T-helper 17 cell (primary cell): ENCODE data around the gene TSPAN32. TPM values are rescaled to one million over a fixed set of nuclear protein-coding genes. Genes with fewer than 3 reads are reported as not detected.

ENCODE experiments used
- ATAC-seq: fragments of 150-1000 bp; cut with Tn5 transposase; 2 replicates; pipeline ENCODE4 v1.10.0; 2021; ENCODE audit warnings: mild to moderate bottlenecking, moderate library complexity
- DNase-seq, 3 donors: peaks; one replicate each; pipeline versions ENCODE4 v3.0.0 to v3.0.0-alpha.2; 2020 to 2021
- H3K9me3 ChIP-seq: one replicate; pipeline ENCODE4 v1.7.0; 2013; ENCODE audit warnings: low read length, mild to moderate bottlenecking; ENCODE audit not compliant: control insufficient read depth, poor library complexity, severe bottlenecking
- H3K27ac Mint-ChIP-seq: one replicate; pipeline ENCODE4 v1.8.0; 2022; ENCODE audit warnings: mild to moderate bottlenecking, moderate library complexity, mixed read lengths
- H3K27me3 Mint-ChIP-seq: one replicate; pipeline ENCODE4 v1.8.0; 2022; ENCODE audit warnings: mixed read lengths
- H3K36me3 Mint-ChIP-seq: one replicate; pipeline ENCODE4 v1.8.0; 2022; ENCODE audit warnings: low read depth, mixed read lengths
- H3K4me1 Mint-ChIP-seq: one replicate; pipeline ENCODE4 v1.8.0; 2022; ENCODE audit warnings: mild to moderate bottlenecking, mixed read lengths
- H3K4me3 Mint-ChIP-seq: one replicate; pipeline ENCODE4 v1.8.0; 2022; ENCODE audit warnings: mild to moderate bottlenecking, moderate library complexity, mixed read lengths
- total RNA-seq, 4 donors: library from RNA in 2 of 4; stranded (reverse) in 2 of 4; gene quantifications; one replicate each; pipeline ENCODE4 v1.2.3 and lab custom pipeline; 2022 to 2026

The TSPAN32 gene
- total RNA-seq, 2 donors from 2014 or later = 65.7 to 93.2 TPM

- Mint-ChIP-seq H3K4me1 (peaks cover 23% of the 10 kb centered on the region), H3K36me3 (peaks cover 3% of the 10 kb centered on the region), H3K27ac (peak overlapping the region; percentile 59), H3K4me3 (peak overlapping the region; percentile 77), H3K27me3 (no peaks in the 10 kb centered on the region)
- no peaks in the 10 kb centered on the region for H3K9me3 ChIP-seq
- ATAC-seq = no peak
- DNase-seq = peak in 2 of 3 donors; percentile 2 to 12
Measured at GRCh38 chr11:2298795-2299761, 2.7 kb upstream of the TSPAN32 start.

GRCh38 chr11:2299773-2300172 is 2.0 kb upstream of the TSPAN32 start:
- Mint-ChIP-seq H3K27ac (peak overlapping the region; percentile 24), H3K4me3 (peak overlapping the region; percentile 77), H3K4me1 (peaks cover 19% of the 10 kb centered on the region), H3K36me3 (peaks cover 3% of the 10 kb centered on the region), H3K27me3 (no peaks in the 10 kb centered on the region)
- peak in 2 of 3 donors; percentile 2 to 7 for DNase-seq
- no peak for ATAC-seq
- H3K9me3 ChIP-seq = no peaks in the 10 kb centered on the region

GRCh38 chr11:2300290-2300935 is 1.4 kb upstream of the TSPAN32 start:
- Mint-ChIP-seq H3K4me1 (peaks cover 20% of the 10 kb centered on the region), H3K27me3 (no peaks in the 10 kb centered on the region), H3K27ac (peak overlapping the region; percentile 84), H3K4me3 (peak overlapping the region; percentile 97), H3K36me3 (peaks cover 3% of the 10 kb centered on the region)
- DNase-seq (peak in 1 of 3 donors; percentile 3), ATAC-seq (no peak)
- H3K9me3 ChIP-seq = no peaks in the 10 kb centered on the region

- DNase-seq (peak in 2 of 3 donors; percentile 4 to 6), ATAC-seq (peak; percentile 11)
- H3K4me3 Mint-ChIP-seq = peak overlapping the region; percentile 97
- peaks cover 3% of the 10 kb centered on the region for H3K36me3 Mint-ChIP-seq
- no peaks in the 10 kb centered on the region for H3K9me3 ChIP-seq
- no peaks in the 10 kb centered on the region for H3K27me3 Mint-ChIP-seq
- peak overlapping the region; percentile 84 for H3K27ac Mint-ChIP-seq
- peaks cover 26% of the 10 kb centered on the region for H3K4me1 Mint-ChIP-seq
Measured at GRCh38 chr11:2300936-2301630, 730 bp upstream of the TSPAN32 start.

GRCh38 chr11:2302306-2302895 is 588 bp downstream of the TSPAN32 start:
- Mint-ChIP-seq H3K4me1 (peaks cover 29% of the 10 kb centered on the region), H3K4me3 (peak overlapping the region; percentile 97), H3K27ac (peak overlapping the region; percentile 84), H3K27me3 (no peaks in the 10 kb centered on the region), H3K36me3 (peaks cover 3% of the 10 kb centered on the region)
- ATAC-seq (peak; percentile 38), DNase-seq (peak in 2 of 3 donors; percentile 4 to 10)
- no peaks in the 10 kb centered on the region for H3K9me3 ChIP-seq

- DNase-seq (peak in 1 of 3 donors; percentile 4), ATAC-seq (no peak)
- Mint-ChIP-seq H3K27me3 (no peaks in the 10 kb centered on the region), H3K4me3 (peak overlapping the region; percentile 97), H3K27ac (peak overlapping the region; percentile 84), H3K36me3 (peaks cover 3% of the 10 kb centered on the region), H3K4me1 (peaks cover 30% of the 10 kb centered on the region)
- H3K9me3 ChIP-seq = no peaks in the 10 kb centered on the region
Measured at GRCh38 chr11:2302896-2303626, 1.2 kb downstream of the TSPAN32 start.

GRCh38 chr11:2303627-2304505 is 2.1 kb downstream of the TSPAN32 start:
- peak in 1 of 3 donors; percentile 3 for DNase-seq
- Mint-ChIP-seq H3K36me3 (peaks cover 3% of the 10 kb centered on the region), H3K27me3 (no peaks in the 10 kb centered on the region)

GRCh38 chr11:2304506-2305139 is 2.8 kb downstream of the TSPAN32 start:
- Mint-ChIP-seq H3K4me3 (peak overlapping the region; percentile 19), H3K36me3 (peaks cover 3% of the 10 kb centered on the region), H3K4me1 (peaks cover 25% of the 10 kb centered on the region), H3K27ac (peak overlapping the region; percentile 88), H3K27me3 (no peaks in the 10 kb centered on the region)
- ATAC-seq (no peak), DNase-seq (peak in 1 of 3 donors; percentile 1)
- no peaks in the 10 kb centered on the region for H3K9me3 ChIP-seq

More at GRCh38 chr11:2303627-2304505, 2.1 kb downstream of the TSPAN32 start:
- peak overlapping the region; percentile 88 for H3K27ac Mint-ChIP-seq
- ATAC-seq = no peak
- H3K9me3 ChIP-seq = no peaks in the 10 kb centered on the region
- H3K4me1 Mint-ChIP-seq = peaks cover 28% of the 10 kb centered on the region
- peak overlapping the region; percentile 97 for H3K4me3 Mint-ChIP-seq

- H3K9me3 ChIP-seq = no peaks in the 10 kb centered on the region
- DNase-seq (peak; percentile 63 to 83 (median 75)), ATAC-seq (peak; percentile 61)
- H3K4me1 Mint-ChIP-seq = peaks cover 23% of the 10 kb centered on the region
- no peaks in the 10 kb centered on the region for H3K27me3 Mint-ChIP-seq
- peaks cover 3% of the 10 kb centered on the region for H3K36me3 Mint-ChIP-seq
- H3K27ac Mint-ChIP-seq = peak overlapping the region; percentile 88
- H3K4me3 Mint-ChIP-seq = peak overlapping the region; percentile 84
Measured at GRCh38 chr11:2305140-2305778, 3.4 kb downstream of the TSPAN32 start.

- ATAC-seq = peak; percentile 16
- no peaks in the 10 kb centered on the region for H3K27me3 Mint-ChIP-seq
- peak in 1 of 3 donors; percentile 5 for DNase-seq
- no peaks in the 10 kb centered on the region for H3K9me3 ChIP-seq
- H3K4me3 Mint-ChIP-seq = peak overlapping the region; percentile 84
- H3K4me1 Mint-ChIP-seq = peaks cover 19% of the 10 kb centered on the region
- H3K27ac Mint-ChIP-seq = peak overlapping the region; percentile 88
- H3K36me3 Mint-ChIP-seq = peaks cover 3% of the 10 kb centered on the region
Measured at GRCh38 chr11:2305788-2306451, 4.1 kb downstream of the TSPAN32 start.
